Activated CD4-positive, alpha-beta T cell treated with anti-CD3 and anti-CD28 coated beads for 24 hours (primary cell): ENCODE results near the gene SNAPC2.
A peak's percentile ranks its signal among the peaks of the same experiment; 100 is the strongest.
"Not testable (repeated sequence)": the region's sequence is repeated elsewhere in the genome, so short reads cannot be mapped to it uniquely, and the experiment has no call there.

Experiments
- DNase-seq, 2 donors: peaks; one replicate each; pipeline ENCODE4 v3.0.0-alpha.2; 2020; ENCODE audit warnings: low read depth in 2 of 2

SNAPC2 gene

GRCh38 chr19:7909471-7910067, 10.6 kb upstream of the SNAPC2 start:
- DNase-seq: no peak

- no peak for DNase-seq
These were observed 9.6 kb upstream of the SNAPC2 start for GRCh38 chr19:7910321-7911161.

GRCh38 chr19:7911508-7912143, 8.5 kb upstream of the SNAPC2 start:
- DNase-seq: no peak

GRCh38 chr19:7912144-7912696, 7.9 kb upstream of the SNAPC2 start:
- no peak for DNase-seq

GRCh38 chr19:7912697-7913564, 7.2 kb upstream of the SNAPC2 start:
- no peak for DNase-seq

GRCh38 chr19:7913652-7914051, 6.5 kb upstream of the SNAPC2 start:
- no peak for DNase-seq

GRCh38 chr19:7914099-7914498, 6.0 kb upstream of the SNAPC2 start:
- DNase-seq: no peak

GRCh38 chr19:7914598-7915045, 5.5 kb upstream of the SNAPC2 start, which contains the start of gene TGFBR3L:
Gene TGFBR3L (plus strand): TSS chr19:7914830.
- no peak for DNase-seq

GRCh38 chr19:7915250-7916102, 4.7 kb upstream of the SNAPC2 start:
- DNase-seq: no peak

- peak in 1 of 2 donors; percentile 36 for DNase-seq
These were observed 3.8 kb upstream of the SNAPC2 start for GRCh38 chr19:7916103-7916954.

- no peak for DNase-seq
These were observed 3.2 kb upstream of the SNAPC2 start for GRCh38 chr19:7916955-7917266.

- no peak for DNase-seq
These were observed 2.7 kb upstream of the SNAPC2 start for GRCh38 chr19:7917267-7918061.

GRCh38 chr19:7918062-7918614, 2.0 kb upstream of the SNAPC2 start:
- DNase-seq: not testable (repeated sequence)

- DNase-seq: no peak
These were observed 1.3 kb upstream of the SNAPC2 start for GRCh38 chr19:7918615-7919421.

- peak; percentile 100 for DNase-seq
These were observed 572 bp downstream of the SNAPC2 start for GRCh38 chr19:7920519-7921301.

GRCh38 chr19:7921302-7921966, 1.3 kb downstream of the SNAPC2 start:
- DNase-seq: no peak
